Skeletal muscle tissue (tissue), 4 donors: ENCODE measurements around the gene RGS7. TPM values are rescaled to one million over a fixed set of nuclear protein-coding genes. Genes with fewer than 3 reads are reported as not detected.
"Not testable (repeated sequence)": the region's sequence is repeated elsewhere in the genome, so short reads cannot be mapped to it uniquely, and the experiment has no call there.

Source experiments
- H3K27ac ChIP-seq: one replicate; pipeline ENCODE4 v1.7.0; 2013; ENCODE audit warnings: mild to moderate bottlenecking, low read depth, low read length, inconsistent platforms
- H3K27me3 ChIP-seq, 3 donors: one replicate each; pipeline ENCODE4 v1.7.0; 2013; ENCODE audit warnings: low read length in 3 of 3; ENCODE audit not compliant: control insufficient read depth in 3 of 3, insufficient read depth in 3 of 3
- H3K36me3 ChIP-seq, 3 donors: one replicate each; pipeline ENCODE4 v1.7.0; 2013; ENCODE audit warnings: low read length in 3 of 3; ENCODE audit not compliant: control insufficient read depth in 3 of 3, insufficient read depth in 3 of 3
- H3K4me1 ChIP-seq, 3 donors: one replicate each; pipeline ENCODE4 v1.7.0; 2013; ENCODE audit warnings: low read length in 3 of 3, mild to moderate bottlenecking in 3 of 3; ENCODE audit not compliant: control insufficient read depth in 3 of 3, insufficient read depth in 3 of 3
- H3K4me3 ChIP-seq, 3 donors: one replicate each; pipeline ENCODE4 v1.7.0; 2013; ENCODE audit warnings: low read length in 3 of 3
- H3K9ac ChIP-seq, 3 donors: one replicate each; pipeline ENCODE4 v1.7.0; 2013; ENCODE audit warnings: low read length in 3 of 3, mild to moderate bottlenecking in 3 of 3, moderate library complexity in 2 of 3, low read depth in 1 of 3
- H3K9me3 ChIP-seq, 3 donors: one replicate each; pipeline ENCODE4 v1.7.0; 2013; ENCODE audit warnings: low read length in 3 of 3; ENCODE audit not compliant: control insufficient read depth in 3 of 3
- total RNA-seq: library from RNA; depleted of rRNA; stranded (reverse); fragments of >200 nt; gene quantifications from one replicate; pipeline ENCODE4 v1.2.3, GENCODE V29; 2014
- donor health status: Osteomylitis.

RGS7 gene
- total RNA-seq, 1 donor from 2014 or later, result not detected

DNA sequence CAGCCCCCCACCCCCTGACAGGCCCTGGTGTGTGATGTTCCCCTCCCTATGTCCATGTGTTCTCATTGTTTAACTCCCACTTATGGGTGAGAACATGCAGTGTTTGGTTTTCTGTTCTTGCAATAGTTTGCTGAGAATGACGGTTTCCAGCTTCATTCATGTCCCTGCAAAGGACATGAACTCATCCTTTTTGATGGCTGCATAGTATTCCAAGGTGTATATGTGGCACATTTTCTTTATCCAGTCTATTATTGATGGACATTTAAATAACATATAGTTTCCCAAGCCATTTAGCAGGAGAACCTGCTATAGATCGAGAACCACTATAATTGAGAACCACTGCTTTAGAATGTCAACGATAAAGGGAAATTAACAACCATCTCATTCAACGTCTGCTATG, 134.2 kb downstream of the RGS7 start:
- not testable (repeated sequence) for H3K27ac ChIP-seq, H3K27me3 ChIP-seq, H3K9me3 ChIP-seq, H3K36me3 ChIP-seq, H3K4me3 ChIP-seq, H3K9ac ChIP-seq, H3K4me1 ChIP-seq

DNA sequence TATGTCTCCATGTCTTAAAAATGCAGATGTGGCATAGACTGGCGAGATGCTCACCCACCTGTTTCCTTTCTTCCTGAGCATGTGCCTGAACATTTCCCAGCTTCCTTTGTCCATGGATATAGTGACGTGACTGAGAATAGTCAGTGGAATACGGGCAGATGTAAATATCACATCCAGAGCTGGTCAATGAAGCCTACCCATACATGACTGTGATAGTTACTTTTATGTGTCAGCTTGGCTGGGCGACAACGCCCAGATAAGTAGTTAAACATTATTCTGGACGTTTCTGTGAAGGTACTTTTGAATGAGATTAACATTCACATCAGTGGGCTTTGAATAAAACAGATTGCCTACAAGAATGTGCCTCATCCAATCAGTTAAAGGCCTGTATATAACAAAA, 135.7 kb downstream of the RGS7 start:
- Histone ChIP-seq H3K27ac (no peak overlapping the region), H3K4me1 (no peaks in the 10 kb centered on the region), H3K9ac (no peak overlapping the region), H3K27me3 (no peaks in the 10 kb centered on the region), H3K4me3 (no peak overlapping the region), H3K36me3 (no peaks in the 10 kb centered on the region), H3K9me3 (no peaks in the 10 kb centered on the region)

DNA sequence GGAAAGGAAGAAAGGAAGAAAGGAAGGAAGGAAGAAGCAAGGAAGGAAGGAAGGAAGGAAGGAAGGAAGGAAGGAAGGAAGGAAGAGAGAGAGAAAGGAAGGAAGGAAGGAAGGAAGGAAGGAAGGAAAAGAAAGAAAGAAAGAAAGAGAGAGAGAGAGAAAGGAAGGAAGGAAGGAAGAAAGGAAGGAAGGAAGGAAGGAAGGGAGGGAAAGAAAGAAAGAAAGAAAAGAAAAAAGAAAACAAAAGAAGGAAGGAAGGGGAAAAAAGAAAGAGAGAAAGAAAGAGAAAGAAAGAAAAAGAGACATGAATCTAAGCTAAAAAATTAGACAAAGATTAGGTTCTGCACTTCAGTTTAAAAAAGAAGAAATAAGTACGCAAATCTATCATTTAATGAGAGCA, 136.1 kb downstream of the RGS7 start:
- not testable (repeated sequence) for H3K36me3 ChIP-seq, H3K9me3 ChIP-seq, H3K27ac ChIP-seq, H3K27me3 ChIP-seq, H3K4me1 ChIP-seq, H3K9ac ChIP-seq, H3K4me3 ChIP-seq

DNA sequence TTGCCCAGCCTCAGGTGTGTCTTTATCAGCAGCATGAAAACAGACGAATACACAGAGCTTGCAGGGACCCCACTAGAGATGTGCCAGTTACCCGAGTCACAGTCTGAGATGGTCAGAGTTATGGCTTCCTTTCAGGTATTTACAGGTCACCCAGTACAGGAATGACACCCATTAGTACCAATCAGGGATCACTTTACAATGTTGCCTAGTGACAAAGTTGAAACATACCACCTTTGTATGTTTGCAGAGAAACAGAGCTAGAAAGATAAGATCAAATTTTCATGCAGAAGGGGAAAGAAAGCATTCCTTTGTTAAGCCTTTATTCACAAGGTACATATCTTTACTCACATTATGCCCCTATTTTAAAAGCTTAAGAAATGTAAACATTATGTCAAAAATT, 137.6 kb downstream of the RGS7 start:
- no peak overlapping the region for H3K4me3 ChIP-seq
- H3K27ac ChIP-seq, result no peak overlapping the region
- no peaks in the 10 kb centered on the region for H3K27me3 ChIP-seq
- H3K9ac ChIP-seq, result no peak overlapping the region
- no peaks in the 10 kb centered on the region for H3K36me3 ChIP-seq
- no peaks in the 10 kb centered on the region for H3K4me1 ChIP-seq
- no peaks in the 10 kb centered on the region for H3K9me3 ChIP-seq

DNA sequence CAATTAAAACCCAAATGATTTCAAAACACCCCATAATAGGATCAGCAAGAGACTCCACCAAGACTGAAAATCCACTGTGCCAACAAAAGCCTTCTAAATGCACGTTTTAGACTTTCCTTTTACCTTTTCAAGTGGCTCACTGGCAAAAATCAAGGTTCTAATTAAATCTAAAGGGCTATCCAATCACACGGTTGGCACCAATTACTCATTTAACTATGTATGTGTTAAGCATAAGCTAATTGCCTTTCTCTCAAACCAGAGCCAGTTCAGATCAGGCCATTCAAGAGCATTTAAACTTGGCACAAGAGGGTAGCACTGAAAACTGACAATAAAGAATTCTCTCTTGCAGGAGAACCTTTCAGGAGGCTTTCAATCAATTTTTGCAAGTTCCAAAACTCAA, 139.5 kb downstream of the RGS7 start:
- Histone ChIP-seq H3K9me3 (no peaks in the 10 kb centered on the region), H3K4me3 (no peak overlapping the region), H3K4me1 (no peaks in the 10 kb centered on the region), H3K27ac (no peak overlapping the region), H3K27me3 (no peaks in the 10 kb centered on the region), H3K9ac (no peak overlapping the region), H3K36me3 (no peaks in the 10 kb centered on the region)

DNA sequence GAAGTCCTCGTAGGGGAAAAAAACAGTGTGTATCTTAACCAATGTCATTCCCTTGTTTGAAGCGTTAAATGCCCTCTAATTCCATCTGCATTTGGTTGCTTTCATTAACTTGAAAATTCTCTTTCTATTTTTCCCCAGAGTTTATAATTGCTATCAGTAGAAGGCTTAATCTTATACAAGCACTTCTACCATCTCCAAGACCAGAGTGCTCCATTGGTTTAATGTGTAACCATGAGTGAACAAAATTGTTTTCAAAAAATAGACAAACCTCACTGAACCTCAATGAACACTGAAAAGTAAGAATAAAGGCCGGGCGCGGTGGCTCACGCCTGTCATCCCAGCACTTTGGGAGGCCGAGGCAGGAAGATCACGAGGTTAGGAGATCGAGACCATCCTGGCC, 141.3 kb downstream of the RGS7 start:
- no peaks in the 10 kb centered on the region for H3K4me1 ChIP-seq
- no peak overlapping the region for H3K4me3 ChIP-seq
- no peaks in the 10 kb centered on the region for H3K27me3 ChIP-seq
- H3K9ac ChIP-seq, result no peak overlapping the region
- H3K9me3 ChIP-seq, result no peaks in the 10 kb centered on the region
- no peaks in the 10 kb centered on the region for H3K36me3 ChIP-seq
- H3K27ac ChIP-seq, result no peak overlapping the region

DNA sequence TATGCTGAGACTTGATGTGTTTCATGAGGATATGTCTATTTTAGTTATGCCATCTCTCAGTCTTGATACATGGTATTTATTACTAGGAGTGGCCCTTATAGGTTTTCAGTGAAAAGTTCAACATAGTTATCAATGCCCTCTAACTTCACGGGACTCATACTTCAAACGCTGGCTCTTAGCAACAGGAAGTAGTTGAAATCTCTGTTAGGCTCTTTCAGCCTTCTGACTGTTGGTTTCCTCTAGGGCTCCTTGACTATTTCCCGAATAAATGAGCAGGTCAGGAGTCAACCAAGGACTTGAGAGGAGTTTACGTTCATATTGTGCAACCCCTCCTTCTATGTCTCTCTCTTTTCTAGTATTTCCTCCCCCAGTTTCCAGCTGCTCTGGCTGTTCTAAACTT, 141.8 kb downstream of the RGS7 start:
- H3K27me3 ChIP-seq, result no peaks in the 10 kb centered on the region
- no peak overlapping the region for H3K9ac ChIP-seq
- no peak overlapping the region for H3K27ac ChIP-seq
- H3K9me3 ChIP-seq, result no peaks in the 10 kb centered on the region
- H3K4me3 ChIP-seq, result no peak overlapping the region
- H3K4me1 ChIP-seq, result no peaks in the 10 kb centered on the region
- H3K36me3 ChIP-seq, result no peaks in the 10 kb centered on the region

DNA sequence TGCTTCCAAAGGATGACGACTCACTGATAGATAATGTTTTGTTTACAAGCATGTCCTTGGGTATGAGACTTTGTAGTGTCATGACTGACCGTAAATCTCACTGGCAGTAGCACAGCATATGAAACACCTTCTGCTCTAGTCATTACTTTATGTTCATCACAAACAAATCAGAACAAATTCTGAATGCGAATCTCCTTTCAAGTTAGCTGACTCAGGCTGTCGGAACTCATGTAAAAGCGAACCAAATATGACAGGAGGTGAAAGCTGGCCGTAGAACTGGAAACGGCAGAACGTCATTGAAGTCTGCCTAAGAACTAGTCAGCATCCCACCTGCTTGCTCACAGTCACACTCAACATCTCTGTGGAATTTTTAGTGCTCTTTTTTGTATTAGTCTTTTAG, 143.9 kb downstream of the RGS7 start:
- Histone ChIP-seq H3K4me3 (no peak overlapping the region), H3K9me3 (no peaks in the 10 kb centered on the region), H3K27me3 (no peaks in the 10 kb centered on the region), H3K36me3 (no peaks in the 10 kb centered on the region), H3K9ac (no peak overlapping the region), H3K27ac (no peak overlapping the region), H3K4me1 (no peaks in the 10 kb centered on the region)

DNA sequence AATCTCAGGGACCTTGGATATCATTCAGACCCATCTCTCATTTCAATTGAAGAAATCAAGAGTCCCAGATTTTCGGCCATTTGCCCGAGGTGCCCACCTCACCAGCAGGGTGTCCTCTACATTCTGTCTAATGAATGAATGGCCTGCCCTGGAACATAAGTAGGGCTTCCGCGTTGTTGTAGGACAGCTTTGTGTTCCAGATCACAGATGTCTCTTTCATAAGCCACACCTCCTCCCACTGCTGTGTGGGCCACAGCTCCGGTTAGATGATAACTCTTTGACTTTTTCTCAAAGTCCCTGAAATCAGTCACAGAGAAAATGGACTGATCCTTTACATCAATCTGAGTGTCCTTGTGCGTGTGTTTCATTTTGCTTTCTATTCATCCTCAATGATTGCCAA, 144.4 kb downstream of the RGS7 start:
- Histone ChIP-seq H3K9me3 (no peaks in the 10 kb centered on the region), H3K4me1 (no peaks in the 10 kb centered on the region), H3K9ac (no peak overlapping the region), H3K27me3 (no peaks in the 10 kb centered on the region), H3K4me3 (no peak overlapping the region), H3K27ac (no peak overlapping the region), H3K36me3 (no peaks in the 10 kb centered on the region)

DNA sequence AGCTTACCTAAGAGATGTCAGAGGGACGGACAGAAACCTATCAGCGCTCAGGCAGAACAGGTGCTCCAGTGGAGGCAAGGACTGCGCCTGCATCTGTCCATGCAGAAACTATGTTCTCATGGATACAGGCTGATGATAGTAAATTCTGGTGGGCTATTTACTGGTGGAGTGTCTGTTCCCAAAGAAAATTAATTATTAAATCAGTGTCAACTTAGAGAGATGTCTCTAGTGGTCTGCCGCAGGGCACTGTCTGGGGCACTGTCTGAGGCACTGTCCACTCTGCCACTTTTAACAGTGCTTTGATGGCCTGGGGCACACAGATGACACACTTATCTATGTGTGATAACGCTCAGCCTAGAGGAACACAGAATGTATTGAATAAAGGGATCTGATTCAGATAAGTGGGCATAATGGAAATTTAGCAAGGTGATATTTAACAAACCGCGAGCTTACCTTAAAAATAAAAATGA, 148.1 kb downstream of the RGS7 start:
- Histone ChIP-seq H3K4me1 (no peaks in the 10 kb centered on the region), H3K4me3 (no peak overlapping the region), H3K9me3 (no peaks in the 10 kb centered on the region), H3K27ac (no peak overlapping the region), H3K27me3 (no peaks in the 10 kb centered on the region), H3K36me3 (no peaks in the 10 kb centered on the region), H3K9ac (no peak overlapping the region)

DNA sequence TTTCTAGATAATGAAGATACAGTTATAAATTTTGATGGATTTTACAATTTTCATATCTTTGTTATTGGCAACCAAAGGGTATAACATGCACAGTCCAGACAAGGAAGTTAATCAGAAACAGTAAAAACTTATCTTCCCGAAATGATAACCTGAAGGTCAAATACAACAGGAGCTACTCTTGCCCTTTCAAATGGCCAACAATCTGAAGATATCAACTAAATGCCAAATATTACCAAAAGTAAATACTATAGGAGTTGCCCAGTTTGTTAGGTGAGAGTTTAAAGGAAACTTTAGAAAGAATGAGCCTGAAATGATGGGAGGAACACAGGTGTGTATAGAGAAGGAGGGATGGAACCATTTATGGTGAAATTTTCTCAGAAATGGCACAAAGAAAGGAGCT, 153.2 kb downstream of the RGS7 start:
- no peak overlapping the region for H3K9ac ChIP-seq
- H3K36me3 ChIP-seq, result no peaks in the 10 kb centered on the region
- H3K4me1 ChIP-seq, result no peaks in the 10 kb centered on the region
- H3K27me3 ChIP-seq, result no peaks in the 10 kb centered on the region
- no peaks in the 10 kb centered on the region for H3K9me3 ChIP-seq
- H3K4me3 ChIP-seq, result no peak overlapping the region
- H3K27ac ChIP-seq, result no peak overlapping the region
